SK-N-SH treated with all-trans-retinoic acid at 6 μM for 48 hours (cell line): ENCODE results near the gene SOX6.

ENCODE experiments used
- ARNTL ChIP-seq: fragments of 450-650 bp; formaldehyde crosslinking; IDR thresholded peaks from 2 replicates; pipeline ENCODE4 v1.5.0; 2020; ENCODE audit warnings: low read depth, mild to moderate bottlenecking, moderate library complexity, borderline replicate concordance
- CSDC2 ChIP-seq: fragments of 250-450 bp; sonication (Bioruptor Pico); IDR thresholded peaks from 2 replicates; pipeline ENCODE4 v1.5.0; 2020; ENCODE audit warnings: mild to moderate bottlenecking, moderate library complexity
- CSRNP3 ChIP-seq: fragments of 250-450 bp; sonication (Bioruptor Pico); IDR thresholded peaks from 2 replicates; pipeline ENCODE4 v1.5.1; 2021; ENCODE audit warnings: mild to moderate bottlenecking, moderate library complexity
- ESRRG ChIP-seq: fragments of 250-450 bp; sonication (Bioruptor Pico); IDR thresholded peaks from 2 replicates; pipeline ENCODE4 v1.6.1; 2021; ENCODE audit warnings: mild to moderate bottlenecking
- PATZ1 ChIP-seq: fragments of 250-450 bp; sonication (Bioruptor Pico); IDR thresholded peaks from 2 replicates; pipeline ENCODE4 v1.8.0; 2020; ENCODE audit warnings: mild to moderate bottlenecking, moderate library complexity, borderline replicate concordance
- POU6F1 ChIP-seq: fragments of 250-450 bp; sonication (Bioruptor Pico); IDR thresholded peaks from 2 replicates; pipeline ENCODE4 v1.8.0; 2021; ENCODE audit warnings: low read depth, mild to moderate bottlenecking, moderate library complexity, borderline replicate concordance
- PPARA ChIP-seq: fragments of 250-450 bp; sonication (Bioruptor Pico); IDR thresholded peaks from 2 replicates; pipeline ENCODE4 v1.5.0; 2020; ENCODE audit warnings: mild to moderate bottlenecking, borderline replicate concordance
- SNAI2 ChIP-seq: fragments of 250-450 bp; sonication (Bioruptor Pico); IDR thresholded peaks from 2 replicates; pipeline ENCODE4 v1.5.0; 2020; ENCODE audit warnings: mild to moderate bottlenecking, moderate library complexity
- TSHZ2 ChIP-seq: fragments of 250-450 bp; sonication (Bioruptor Pico); IDR thresholded peaks from 2 replicates; pipeline ENCODE4 v1.5.0; 2020; ENCODE audit warnings: mild to moderate bottlenecking, moderate library complexity
- ZFP3 ChIP-seq: fragments of 250-450 bp; sonication (Bioruptor Pico); IDR thresholded peaks from 2 replicates; pipeline ENCODE4 v1.5.0; 2020; ENCODE audit warnings: mild to moderate bottlenecking, moderate library complexity
- ZNF565 ChIP-seq: fragments of 450-650 bp; formaldehyde crosslinking; conservative IDR thresholded peaks from 2 replicates; pipeline ENCODE4 v1.5.0; 2020; ENCODE audit warnings: low read depth, mild to moderate bottlenecking, moderate library complexity
- ZNF70 ChIP-seq: fragments of 450-650 bp; formaldehyde crosslinking; IDR thresholded peaks from 2 replicates; pipeline ENCODE4 v1.5.0; 2020; ENCODE audit warnings: mild to moderate bottlenecking, moderate library complexity
- ZNF8 ChIP-seq: fragments of 450-650 bp; formaldehyde crosslinking; IDR thresholded peaks from 2 replicates; pipeline ENCODE4 v1.5.0; 2020; ENCODE audit warnings: mild to moderate bottlenecking, moderate library complexity

- 0 out of 2 replicates have a peak, but pooled peaks have one; percentile 34 for TF ChIP-seq CSRNP3 (CRISPR knock-in tag)
- no peak for TF ChIP-seq ZNF565 (CRISPR knock-in tag)
- no peak for TF ChIP-seq POU6F1
- TF ChIP-seq PATZ1: no peak
- TF ChIP-seq ZFP3 (CRISPR knock-in tag): no peak
- TF ChIP-seq ARNTL (CRISPR knock-in tag): no peak
- TF ChIP-seq PPARA (CRISPR knock-in tag): no peak
- TF ChIP-seq ZNF8: peak; percentile 35; the same call in 1 of the 2 replicates
- peak; percentile 36; the same call in 1 of the 2 replicates for TF ChIP-seq ZNF70 (CRISPR knock-in tag)
- no peak for TF ChIP-seq SNAI2 (CRISPR knock-in tag)
- no peak for TF ChIP-seq TSHZ2 (CRISPR knock-in tag)
- TF ChIP-seq ESRRG: no peak
- no peak for TF ChIP-seq CSDC2
Observed at GRCh38 chr11:16178273-16178672, 178.1 kb downstream of the SOX6 start.
